ENCODE measurements around the gene RAVER1. TPM values are rescaled to one million over a fixed set of nuclear protein-coding genes. Genes with fewer than 3 reads are reported as not detected.

Gene RAVER1
- total and polyA plus RNA-seq, 2 of the 13 experiments (the other 11 are each of a cell fraction or from before 2014, with no cell fraction given): 3.6 to 7.9 TPM

GRCh38 chr19:10380313-10381102 lies 47.2 kb upstream of the RAVER1 start, which contains the start of gene TYK2 (continued):
- TF ChIP-seq GATAD1 (CRISPR knock-in tag; IDR thresholded peaks at IDR 0.05): peak; percentile 92
- TF ChIP-seq, protein P1, sequence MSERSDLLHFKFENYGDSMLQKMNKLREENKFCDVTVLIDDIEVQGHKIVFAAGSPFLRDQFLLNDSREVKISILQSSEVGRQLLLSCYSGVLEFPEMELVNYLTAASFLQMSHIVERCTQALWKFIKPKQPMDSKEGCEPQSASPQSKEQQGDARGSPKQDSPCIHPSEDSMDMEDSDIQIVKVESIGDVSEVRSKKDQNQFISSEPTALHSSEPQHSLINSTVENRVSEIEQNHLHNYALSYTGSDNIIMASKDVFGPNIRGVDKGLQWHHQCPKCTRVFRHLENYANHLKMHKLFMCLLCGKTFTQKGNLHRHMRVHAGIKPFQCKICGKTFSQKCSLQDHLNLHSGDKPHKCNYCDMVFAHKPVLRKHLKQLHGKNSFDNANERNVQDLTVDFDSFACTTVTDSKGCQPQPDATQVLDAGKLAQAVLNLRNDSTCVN (CRISPR knock-in tag; IDR thresholded peaks at IDR 0.05; ENCODE audit: borderline replicate concordance): peak; percentile 52
- TF ChIP-seq MAF1 (CRISPR knock-in tag; IDR thresholded peaks at IDR 0.05; ENCODE audit: borderline replicate concordance): no peak
- TF ChIP-seq SSRP1 (CRISPR knock-in tag; IDR thresholded peaks at IDR 0.05): no peak
- TF ChIP-seq AGO1 (IDR thresholded peaks at IDR 0.05; ENCODE audit: low read depth, low read length, poor library complexity, severe bottlenecking): peak; percentile 80
- TF ChIP-seq ZBTB20 (CRISPR knock-in tag; IDR thresholded peaks at IDR 0.05; ENCODE audit: borderline replicate concordance, low read depth): no peak
- no peak for TF ChIP-seq NFE2 (CRISPR knock-in tag; IDR thresholded peaks at IDR 0.05)
- TF ChIP-seq ZNF580 (CRISPR knock-in tag; IDR thresholded peaks at IDR 0.05; ENCODE audit: borderline replicate concordance, low read depth): peak; percentile 59
- TF ChIP-seq ZKSCAN5 (CRISPR knock-in tag; IDR thresholded peaks at IDR 0.05): no peak
- peak; percentile 8 for TF ChIP-seq TEAD3 (CRISPR knock-in tag; optimal IDR thresholded peaks at IDR 0.05; ENCODE audit: borderline replicate concordance)
- peak; percentile 27; the same call in 1 of the 2 replicates for TF ChIP-seq ZBTB34 (CRISPR knock-in tag; IDR thresholded peaks at IDR 0.05)
- TF ChIP-seq TGIF2 (CRISPR knock-in tag; IDR thresholded peaks at IDR 0.05): no peak
- TF ChIP-seq FOXO1 (CRISPR knock-in tag; IDR thresholded peaks at IDR 0.05): no peak
- TF ChIP-seq ZBTB37 (CRISPR knock-in tag; IDR thresholded peaks at IDR 0.05): no peak; the same call in 1 of the 2 replicates
- TF ChIP-seq ZNF607 (CRISPR knock-in tag; IDR thresholded peaks at IDR 0.05; ENCODE audit: borderline replicate concordance): no peak; the same call in none of the 2 replicates
- TF ChIP-seq MBNL3 (CRISPR knock-in tag; conservative IDR thresholded peaks at IDR 0.05): no peak
- no peak for TF ChIP-seq SYNCRIP (IDR thresholded peaks at IDR 0.05; ENCODE audit: insufficient read depth, low read depth, low read length)
- no peak; the same call in 1 of the 2 replicates for TF ChIP-seq HIVEP1 (CRISPR knock-in tag; IDR thresholded peaks at IDR 0.05)
- no peak for TF ChIP-seq ZNF556 (CRISPR knock-in tag; IDR thresholded peaks at IDR 0.05; ENCODE audit: borderline replicate concordance)
- TF ChIP-seq IRX3 (CRISPR knock-in tag; IDR thresholded peaks at IDR 0.05; ENCODE audit: borderline replicate concordance, low read depth): no peak
- TF ChIP-seq, protein P2, sequence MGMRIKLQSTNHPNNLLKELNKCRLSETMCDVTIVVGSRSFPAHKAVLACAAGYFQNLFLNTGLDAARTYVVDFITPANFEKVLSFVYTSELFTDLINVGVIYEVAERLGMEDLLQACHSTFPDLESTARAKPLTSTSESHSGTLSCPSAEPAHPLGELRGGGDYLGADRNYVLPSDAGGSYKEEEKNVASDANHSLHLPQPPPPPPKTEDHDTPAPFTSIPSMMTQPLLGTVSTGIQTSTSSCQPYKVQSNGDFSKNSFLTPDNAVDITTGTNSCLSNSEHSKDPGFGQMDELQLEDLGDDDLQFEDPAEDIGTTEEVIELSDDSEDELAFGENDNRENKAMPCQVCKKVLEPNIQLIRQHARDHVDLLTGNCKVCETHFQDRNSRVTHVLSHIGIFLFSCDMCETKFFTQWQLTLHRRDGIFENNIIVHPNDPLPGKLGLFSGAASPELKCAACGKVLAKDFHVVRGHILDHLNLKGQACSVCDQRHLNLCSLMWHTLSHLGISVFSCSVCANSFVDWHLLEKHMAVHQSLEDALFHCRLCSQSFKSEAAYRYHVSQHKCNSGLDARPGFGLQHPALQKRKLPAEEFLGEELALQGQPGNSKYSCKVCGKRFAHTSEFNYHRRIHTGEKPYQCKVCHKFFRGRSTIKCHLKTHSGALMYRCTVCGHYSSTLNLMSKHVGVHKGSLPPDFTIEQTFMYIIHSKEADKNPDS (CRISPR knock-in tag; IDR thresholded peaks at IDR 0.05): no peak
- TF ChIP-seq SIN3B (IDR thresholded peaks at IDR 0.05; ENCODE audit: low read length): peak; percentile 55; the same call in 1 of the 2 replicates
- 0 out of 2 replicates have a peak, but pooled peaks have one; percentile 30 for TF ChIP-seq TOE1 (CRISPR knock-in tag; IDR thresholded peaks at IDR 0.05)
- no peak for TF ChIP-seq RXRB (CRISPR knock-in tag; IDR thresholded peaks at IDR 0.05; ENCODE audit: borderline replicate concordance)

Data from HepG2 (cell line).